Right lobe of liver (tissue), 6 donors: ENCODE results near the gene TRIO. TPM values are rescaled to one million over a fixed set of nuclear protein-coding genes. Genes with fewer than 3 reads are reported as not detected.
A peak's percentile ranks its signal among the peaks of the same experiment; 100 is the strongest.

Experiments used
- ATAC-seq, 4 donors: fragments of 200-7000 bp; cut with Tn5 transposase; one replicate each; pipeline ENCODE4 v1.9.1; 2020; ENCODE audit warnings: mild to moderate bottlenecking in 4 of 4, moderate library complexity in 4 of 4
- DNase-seq, 3 donors: peaks; one replicate each; pipeline ENCODE4 v3.0.0-alpha.2; 2020
- H3K27ac ChIP-seq, 3 donors: fragments of 200-600 bp; one replicate each; pipeline ENCODE4 v1.8.0; 2022
- H3K27me3 ChIP-seq, 2 donors: fragments of 200-600 bp; one replicate each; pipeline ENCODE4 v1.8.0; 2022
- H3K36me3 ChIP-seq, 4 donors: fragments of 200-600 bp; sonication (generic) in 1 of 4; one replicate each; pipeline versions ENCODE4 v1.5.1 to v1.8.0; 2017 to 2022; ENCODE audit warnings: control low read depth in 1 of 4
- H3K4me1 ChIP-seq, 4 donors: fragments of 200-600 bp; sonication (generic) in 1 of 4; one replicate each; pipeline versions ENCODE4 v1.5.1 to v1.8.0; 2017 to 2022; ENCODE audit warnings: control low read depth in 1 of 4
- H3K4me3 ChIP-seq, 3 donors: fragments of 200-600 bp; one replicate each; pipeline ENCODE4 v1.8.0; 2022
- H3K9me3 ChIP-seq, 4 donors: fragments of 200-600 bp; sonication (generic) in 1 of 4; one replicate each; pipeline versions ENCODE4 v1.5.1 to v1.8.0; 2017 to 2022; ENCODE audit warnings: control low read depth in 1 of 4
- POLR2A ChIP-seq: fragments of 450-650 bp; IDR thresholded peaks from one replicate; pipeline ENCODE4 v1.6.1; 2017; ENCODE audit warnings: antibody characterized with exemption, mild to moderate bottlenecking
- WGBS: methylation state at CpG from one replicate; pipeline ENCODE4 v1.1.6; 2018; ENCODE audit warnings: low coverage, low lambda C conversion rate; ENCODE audit not compliant: insufficient coverage; ENCODE audit errors: missing lambda C conversion rate; 5-methylcytosine and 5-hydroxymethylcytosine counted together
- intact Hi-C, 2 donors: fragments of 100-400 bp; cut with DNase I; formaldehyde crosslinking; loops; one replicate each; pipeline versions ENCODE4 v1.11.2 to v1.14.1; 2022
- total RNA-seq, 6 experiments: library from RNA; depleted of rRNA in 2 of 6; stranded (reverse); fragments of >200 nt in 2 of 6; fragmentation: NEBNext Ultra II Directional in 3 of 6; extraction: Animal tissue kit (Norgen Biotek cat#: 25700) in 3 of 6; gene quantifications; one replicate each; pipeline versions ENCODE4 v1.1.0 to v1.2.4, GENCODE V29; 2016 to 2023
- TF ChIP-seq, protein P1 (sequence below), 4 donors: fragments of 200-600 bp in 3 of 4; fragments of 450-650 bp in 1 of 4; IDR thresholded peaks; one replicate each; pipeline versions ENCODE4 v1.5.1 to v1.8.0; 2016 to 2022; ENCODE audit warnings: antibody characterized with exemption in 4 of 4, mild to moderate bottlenecking in 2 of 4
- donor health status: DM: no; HTN: yes; CAD: no.
- donor health status: DM: no; HTN: no; CAD: no.
- donor health status: DM: no; HTN: no; CAD: no.
- donor health status: DM: no; HTN: yes; CAD: no.
- donor health status: DM: no; HTN: yes; CAD: no.

The TRIO gene
- total RNA-seq, 6 experiments from 2014 or later = 34.7 to 63.5 (median 50.2) TPM

- Histone ChIP-seq H3K36me3 (no peaks in the 10 kb centered on the region), H3K27ac (no peak overlapping the region)
- no peak for ATAC-seq
Measured at GRCh38 chr5:14191325-14191724, 48.2 kb downstream of the TRIO start.

DNA sequence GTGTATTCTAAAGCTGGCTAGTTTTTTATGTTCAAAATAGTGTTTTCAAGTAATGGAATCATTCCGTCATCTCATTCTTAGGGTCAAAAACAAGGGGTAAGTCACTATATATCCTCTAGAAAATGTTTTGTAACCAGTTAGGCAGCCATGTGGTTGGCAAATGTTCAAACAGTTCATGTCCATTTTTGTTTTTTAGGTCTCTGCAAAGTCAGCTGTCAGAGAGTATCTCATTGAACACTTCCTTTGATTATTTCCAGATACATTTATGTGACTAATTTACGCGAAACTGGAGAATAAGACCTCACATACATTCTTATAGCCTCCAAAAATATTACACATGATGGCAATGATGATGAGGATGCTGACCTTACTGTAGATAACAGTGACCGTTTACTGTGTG lies 50.4 kb downstream of the TRIO start:
- intact Hi-C loops = no loop called here

More at GRCh38 chr5:14191325-14191724, 48.2 kb downstream of the TRIO start:
- intact Hi-C loops = no loop called here
- Histone ChIP-seq H3K4me3 (no peak overlapping the region), H3K27me3 (no peaks in the 10 kb centered on the region), H3K9me3 (no peaks in the 10 kb centered on the region), H3K4me1 (peaks cover 0 to 8% (median 2%) of the 10 kb centered on the region in 4 donors)
- TF ChIP-seq, protein P1, sequence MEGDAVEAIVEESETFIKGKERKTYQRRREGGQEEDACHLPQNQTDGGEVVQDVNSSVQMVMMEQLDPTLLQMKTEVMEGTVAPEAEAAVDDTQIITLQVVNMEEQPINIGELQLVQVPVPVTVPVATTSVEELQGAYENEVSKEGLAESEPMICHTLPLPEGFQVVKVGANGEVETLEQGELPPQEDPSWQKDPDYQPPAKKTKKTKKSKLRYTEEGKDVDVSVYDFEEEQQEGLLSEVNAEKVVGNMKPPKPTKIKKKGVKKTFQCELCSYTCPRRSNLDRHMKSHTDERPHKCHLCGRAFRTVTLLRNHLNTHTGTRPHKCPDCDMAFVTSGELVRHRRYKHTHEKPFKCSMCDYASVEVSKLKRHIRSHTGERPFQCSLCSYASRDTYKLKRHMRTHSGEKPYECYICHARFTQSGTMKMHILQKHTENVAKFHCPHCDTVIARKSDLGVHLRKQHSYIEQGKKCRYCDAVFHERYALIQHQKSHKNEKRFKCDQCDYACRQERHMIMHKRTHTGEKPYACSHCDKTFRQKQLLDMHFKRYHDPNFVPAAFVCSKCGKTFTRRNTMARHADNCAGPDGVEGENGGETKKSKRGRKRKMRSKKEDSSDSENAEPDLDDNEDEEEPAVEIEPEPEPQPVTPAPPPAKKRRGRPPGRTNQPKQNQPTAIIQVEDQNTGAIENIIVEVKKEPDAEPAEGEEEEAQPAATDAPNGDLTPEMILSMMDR (IDR thresholded peaks at IDR 0.05) = no peak
- TF ChIP-seq POLR2A = no peak
- DNase-seq = no peak
- WGBS = 65% methylated on average over 3 of the region's 3 CpGs

GRCh38 chr5:14195588-14195987 lies 52.4 kb downstream of the TRIO start:
- intact Hi-C loops = no loop called here
- no peaks in the 10 kb centered on the region for H3K9me3 ChIP-seq
- TF ChIP-seq, protein P1 (IDR thresholded peaks at IDR 0.05) = no peak
- TF ChIP-seq POLR2A = no peak

More for the DNA sequence above, 50.4 kb downstream of the TRIO start:
- peaks cover 0 to 5% (median 0%) of the 10 kb centered on the region in 4 donors for H3K4me1 ChIP-seq
- H3K27me3 ChIP-seq = no peaks in the 10 kb centered on the region
- TF ChIP-seq, protein P1 (IDR thresholded peaks at IDR 0.05) = no peak
- no peak for TF ChIP-seq POLR2A
- no peak overlapping the region for H3K4me3 ChIP-seq
- no peak for DNase-seq
- H3K9me3 ChIP-seq = no peaks in the 10 kb centered on the region
- WGBS = 77% methylated on average over 4 of the region's 4 CpGs
- ATAC-seq = no peak
- no peak overlapping the region for H3K27ac ChIP-seq
- no peaks in the 10 kb centered on the region for H3K36me3 ChIP-seq

GRCh38 chr5:14197056-14197455 lies 53.9 kb downstream of the TRIO start:
- DNase-seq (no peak), ATAC-seq (no peak)
- no peaks in the 10 kb centered on the region for H3K9me3 ChIP-seq
- peaks cover 0 to 15% (median 0%) of the 10 kb centered on the region in 4 donors for H3K4me1 ChIP-seq
- intact Hi-C loops = no loop called here
- no peaks in the 10 kb centered on the region for H3K36me3 ChIP-seq
- H3K27me3 ChIP-seq = no peaks in the 10 kb centered on the region
- TF ChIP-seq POLR2A = no peak
- TF ChIP-seq, protein P1 (IDR thresholded peaks at IDR 0.05) = no peak
- H3K27ac ChIP-seq = no peak overlapping the region
- no peak overlapping the region for H3K4me3 ChIP-seq
- WGBS = 95% methylated on average over 3 of the region's 5 CpGs

More at GRCh38 chr5:14195588-14195987, 52.4 kb downstream of the TRIO start:
- DNase-seq (no peak), ATAC-seq (no peak)
- Histone ChIP-seq H3K36me3 (no peaks in the 10 kb centered on the region), H3K4me3 (no peak overlapping the region), H3K4me1 (peaks cover 0 to 5% (median 0%) of the 10 kb centered on the region in 4 donors), H3K27ac (no peak overlapping the region), H3K27me3 (no peaks in the 10 kb centered on the region)
- WGBS = 92% methylated on average over 5 of the region's 5 CpGs

DNA sequence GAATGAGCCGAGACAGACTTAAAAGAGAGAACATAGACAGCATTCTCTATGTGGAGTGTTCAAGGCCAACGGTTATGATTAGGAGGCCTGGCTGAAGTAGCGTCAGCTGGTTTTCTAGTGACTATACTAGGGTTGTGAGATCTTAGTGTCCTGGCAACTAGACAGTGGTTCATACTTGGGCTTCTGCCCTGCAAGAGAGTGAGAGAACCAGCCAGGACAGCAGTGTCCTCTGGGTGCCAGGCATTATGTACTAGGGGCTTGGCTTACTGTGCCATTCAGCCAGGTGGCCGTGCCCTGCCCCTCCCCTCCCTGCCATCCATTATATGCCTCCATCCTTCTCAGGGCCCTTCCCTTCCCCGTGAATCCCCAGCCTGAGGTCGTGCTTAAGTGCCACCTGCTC lies 56.8 kb downstream of the TRIO start:
- Histone ChIP-seq H3K9me3 (no peaks in the 10 kb centered on the region), H3K4me3 (no peak overlapping the region), H3K27me3 (no peaks in the 10 kb centered on the region), H3K27ac (no peak overlapping the region), H3K36me3 (no peaks in the 10 kb centered on the region), H3K4me1 (peaks cover 0 to 29% (median 9%) of the 10 kb centered on the region in 4 donors)
- TF ChIP-seq POLR2A = no peak
- TF ChIP-seq, protein P1 (IDR thresholded peaks at IDR 0.05) = no peak
- intact Hi-C loops = no loop called here
- DNase-seq = no peak
- peak in 3 of 4 donors; percentile 11 to 49 (median 38) for ATAC-seq
- WGBS = 77% methylated on average over 6 of the region's 6 CpGs
